Stimulated activated CD4-positive, alpha-beta T cell treated with anti-CD3 and anti-CD28 coated beads, Interleukin-15, amount 100 ng/mL, for 24 hours (primary cell): ENCODE measurements around the gene RPS27A.
"Not testable (repeated sequence)": the region's sequence is repeated elsewhere in the genome, so short reads cannot be mapped to it uniquely, and the experiment has no call there.

ENCODE experiments used
- DNase-seq: peaks from one replicate; pipeline ENCODE4 v3.0.0-alpha.2; 2020

Gene RPS27A

GRCh38 chr2:55232084-55232862 is at the start of gene RPS27A, which contains the start of gene CLHC1:
Gene RPS27A, plus strand, starts transcription at chr2:55232688. Its CDS starts 137 bp downstream, at chr2:55232825.
Gene CLHC1, minus strand, starts transcription at chr2:55232293. Its CDS starts 9,882 bp downstream, at chr2:55222411.
- DNase-seq: peak; percentile 95

- DNase-seq: not testable (repeated sequence)
Observed at GRCh38 chr2:55186837-55187236, 45.7 kb upstream of the RPS27A start.

- DNase-seq: not testable (repeated sequence)
Observed at GRCh38 chr2:55191888-55192287, 40.6 kb upstream of the RPS27A start.

DNA sequence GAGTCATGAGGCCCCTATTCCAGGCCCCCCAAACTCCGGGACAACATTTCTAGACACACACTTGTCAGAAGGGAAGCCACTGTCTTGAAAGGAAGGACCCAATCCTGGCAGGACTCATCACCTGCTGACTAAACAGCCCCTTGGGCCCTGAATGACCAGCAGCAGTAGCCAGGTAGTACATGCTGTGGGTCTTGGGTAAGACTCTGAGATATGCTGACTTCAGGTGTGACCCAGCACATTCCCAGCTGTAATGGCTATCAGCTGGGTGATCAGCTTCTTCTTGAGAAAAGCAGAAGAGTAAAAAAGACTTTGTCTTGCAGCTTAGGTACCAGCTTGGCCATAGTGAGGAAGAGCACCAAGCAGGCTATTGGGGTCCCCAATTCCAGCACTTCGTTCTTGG is 36.0 kb upstream of the RPS27A start:
- no peak for DNase-seq

DNA sequence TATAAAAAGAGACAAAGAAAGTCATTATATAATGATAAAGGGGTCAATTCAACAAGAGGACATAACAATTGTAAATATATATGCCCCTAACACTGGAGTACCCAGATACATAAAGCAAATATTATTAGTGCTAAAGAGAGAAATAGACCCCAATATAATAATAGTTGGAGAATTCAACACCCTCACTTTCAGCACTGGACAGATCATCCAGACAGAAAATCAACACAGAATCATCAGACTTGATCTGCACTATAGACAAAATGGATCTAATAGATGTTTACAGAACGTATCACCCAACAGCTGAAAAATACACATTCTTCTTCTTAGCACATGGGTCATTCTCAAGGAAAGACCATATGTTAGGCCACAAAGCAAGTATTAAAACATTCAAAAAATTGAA is 32.1 kb upstream of the RPS27A start:
- DNase-seq: no peak

DNA sequence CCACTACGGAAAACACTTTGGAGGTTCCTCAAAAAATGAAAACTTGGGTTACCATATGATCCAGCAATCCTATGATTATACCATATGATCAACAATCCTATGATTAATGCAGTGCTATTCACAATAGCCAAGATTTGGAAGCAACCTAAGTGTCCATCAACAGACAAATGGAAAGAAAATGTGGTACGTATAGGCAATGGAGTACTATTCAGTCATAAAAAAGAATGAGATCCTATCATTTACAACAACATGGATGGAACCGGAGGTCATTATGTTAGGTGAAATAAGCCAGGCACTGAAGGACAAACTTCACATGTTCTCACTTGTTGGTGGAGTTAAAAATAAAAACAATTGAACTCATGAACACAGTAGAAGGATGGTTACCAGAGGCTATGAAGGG is 28.0 kb upstream of the RPS27A start:
- DNase-seq: no peak

GRCh38 chr2:55204950-55205349 is 27.5 kb upstream of the RPS27A start:
- DNase-seq: no peak

DNA sequence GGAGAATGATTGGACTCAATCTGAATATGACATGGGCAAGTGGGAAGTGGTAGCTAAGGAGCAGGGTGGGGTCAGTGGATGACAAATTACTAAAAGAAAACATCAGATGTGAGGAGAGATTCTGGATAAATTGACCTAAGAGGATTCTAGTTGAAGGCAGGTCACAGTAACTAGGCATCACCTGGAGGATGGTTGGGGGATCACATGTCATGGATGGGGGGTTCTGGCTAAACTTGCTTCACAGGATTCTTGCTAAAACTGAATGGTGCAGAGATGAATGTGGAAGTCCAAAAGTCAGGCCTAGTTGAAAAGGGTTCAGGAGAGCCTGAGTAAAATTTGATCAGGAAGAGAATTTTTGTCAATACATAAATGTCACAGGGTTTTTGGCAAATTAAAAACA is 18.7 kb upstream of the RPS27A start:
- DNase-seq: no peak

GRCh38 chr2:55223958-55224760 is 8.3 kb upstream of the RPS27A start:
- DNase-seq: no peak

DNA sequence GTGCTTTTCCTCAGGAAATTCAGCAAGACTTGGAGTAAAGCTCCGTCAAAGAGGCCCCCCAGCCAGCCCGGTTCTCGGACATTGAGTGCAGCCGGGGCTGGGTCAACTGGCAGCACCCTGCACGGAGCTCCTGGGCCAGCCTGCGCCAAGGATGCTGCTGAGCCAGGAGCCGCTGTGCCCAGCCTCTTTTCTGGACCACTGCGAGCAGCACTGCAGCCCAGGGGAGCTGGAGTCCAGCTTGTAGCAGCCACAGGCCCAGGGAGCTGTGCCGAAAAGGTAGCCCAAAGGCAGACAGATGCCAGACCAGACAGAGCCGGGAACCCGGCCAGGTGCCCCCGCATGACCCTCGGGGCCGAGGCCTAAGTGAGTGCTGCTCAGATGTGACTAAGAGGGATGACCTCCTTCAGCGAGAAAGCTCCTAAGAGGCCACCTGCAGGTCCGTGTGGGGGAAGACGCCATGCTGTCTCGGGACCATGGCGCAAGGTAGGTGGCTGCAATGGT is 7.7 kb upstream of the RPS27A start:
- DNase-seq: no peak

- DNase-seq: no peak
Observed at GRCh38 chr2:55225481-55226020, 6.9 kb upstream of the RPS27A start.

DNA sequence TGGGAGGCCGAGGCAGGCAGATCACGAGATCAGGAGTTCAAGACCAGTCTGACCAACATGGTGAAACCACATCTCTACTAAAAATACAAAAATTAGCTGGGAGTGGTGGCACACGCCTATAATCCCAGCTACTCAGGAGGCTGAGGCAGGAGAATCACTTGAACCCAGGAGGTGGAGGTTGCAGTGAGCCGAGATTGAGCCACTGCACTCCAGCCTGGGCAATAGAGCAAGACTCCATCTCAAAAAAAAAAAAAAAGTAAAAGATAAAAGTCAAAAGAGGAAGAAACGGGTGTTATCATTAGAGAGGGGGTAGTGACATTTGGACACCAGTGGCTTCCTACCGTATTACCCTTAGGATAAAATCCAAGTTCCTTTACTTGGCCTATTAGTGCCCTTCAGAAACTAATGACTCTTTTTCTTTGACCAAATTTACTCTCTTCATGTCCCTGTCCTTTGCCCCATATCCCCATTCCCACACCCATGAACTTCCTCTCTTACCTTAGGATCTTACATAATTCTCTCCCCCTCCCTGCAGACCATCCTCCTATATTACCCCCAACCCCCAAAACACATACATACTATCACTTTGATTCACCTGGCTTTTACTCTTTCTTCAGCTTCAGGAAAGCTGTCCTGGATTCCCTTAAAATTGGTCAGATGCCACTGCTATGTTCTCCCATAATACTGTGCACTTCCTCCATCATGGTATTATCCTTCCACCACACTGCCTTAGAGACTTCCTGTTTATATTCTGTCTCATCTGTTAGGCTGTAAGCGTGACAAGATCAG is 4.9 kb upstream of the RPS27A start:
- DNase-seq: not testable (repeated sequence)

DNA sequence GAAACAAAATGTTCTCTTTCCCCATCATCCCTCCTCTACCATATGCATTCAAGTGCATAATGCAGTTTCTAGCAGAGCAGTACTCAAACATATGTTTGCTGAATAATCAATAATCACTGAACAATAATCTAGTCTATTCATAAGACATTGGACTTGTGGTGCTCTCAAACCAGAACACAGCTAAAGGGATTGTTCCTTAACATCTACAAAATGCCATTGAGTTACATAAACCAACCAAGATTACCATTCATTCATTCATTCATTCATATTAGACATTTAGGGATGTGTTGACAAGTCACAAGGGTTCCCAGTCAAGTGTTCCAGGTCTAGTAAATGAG is 4.3 kb upstream of the RPS27A start:
- no peak for DNase-seq

DNA sequence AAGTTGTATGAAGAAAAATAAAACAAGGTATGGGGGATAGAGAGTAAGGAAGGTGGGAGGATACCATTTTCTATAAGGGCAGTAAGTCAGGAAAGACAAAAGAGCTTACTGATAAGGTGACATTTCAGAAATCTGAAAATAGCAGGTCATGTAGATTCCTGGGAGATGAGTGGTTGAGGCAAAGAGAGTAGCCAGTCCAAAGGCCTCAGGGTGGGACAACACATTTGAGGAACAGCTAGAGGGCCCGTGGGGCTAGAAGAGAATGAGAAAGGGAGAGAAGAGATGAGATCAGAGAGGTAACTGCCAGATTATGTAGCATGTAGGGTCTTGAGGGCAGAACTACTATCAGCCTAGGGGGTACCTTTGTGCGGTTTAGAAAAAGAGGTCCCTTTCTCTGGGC is 3.3 kb upstream of the RPS27A start:
- DNase-seq: no peak

DNA sequence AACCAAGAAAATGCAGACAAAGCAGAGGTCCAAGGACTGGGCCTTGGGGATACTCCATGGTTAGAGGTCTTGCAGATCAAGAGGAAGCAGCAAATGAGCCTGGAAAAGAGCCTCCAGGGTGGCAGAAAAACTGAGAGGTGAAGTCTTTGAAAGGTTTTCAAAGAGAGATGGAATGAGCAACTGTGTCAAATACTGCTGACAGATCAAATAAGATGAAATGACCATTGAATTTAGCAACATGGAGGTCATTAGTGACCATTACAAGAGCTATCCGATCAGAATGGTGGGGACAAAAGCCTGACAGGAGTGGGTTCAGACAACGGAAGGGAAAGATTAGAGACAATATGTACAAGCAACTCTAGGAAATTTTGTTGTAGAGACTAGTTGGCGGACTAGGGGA is 1.9 kb upstream of the RPS27A start:
- no peak for DNase-seq

GRCh38 chr2:55231546-55232083 is 873 bp upstream of the RPS27A start:
- DNase-seq: no peak

GRCh38 chr2:55232863-55233657 is 572 bp downstream of the RPS27A start:
- peak; percentile 53 for DNase-seq

- DNase-seq: no peak
Observed at GRCh38 chr2:55233658-55233940, 1.1 kb downstream of the RPS27A start.

DNA sequence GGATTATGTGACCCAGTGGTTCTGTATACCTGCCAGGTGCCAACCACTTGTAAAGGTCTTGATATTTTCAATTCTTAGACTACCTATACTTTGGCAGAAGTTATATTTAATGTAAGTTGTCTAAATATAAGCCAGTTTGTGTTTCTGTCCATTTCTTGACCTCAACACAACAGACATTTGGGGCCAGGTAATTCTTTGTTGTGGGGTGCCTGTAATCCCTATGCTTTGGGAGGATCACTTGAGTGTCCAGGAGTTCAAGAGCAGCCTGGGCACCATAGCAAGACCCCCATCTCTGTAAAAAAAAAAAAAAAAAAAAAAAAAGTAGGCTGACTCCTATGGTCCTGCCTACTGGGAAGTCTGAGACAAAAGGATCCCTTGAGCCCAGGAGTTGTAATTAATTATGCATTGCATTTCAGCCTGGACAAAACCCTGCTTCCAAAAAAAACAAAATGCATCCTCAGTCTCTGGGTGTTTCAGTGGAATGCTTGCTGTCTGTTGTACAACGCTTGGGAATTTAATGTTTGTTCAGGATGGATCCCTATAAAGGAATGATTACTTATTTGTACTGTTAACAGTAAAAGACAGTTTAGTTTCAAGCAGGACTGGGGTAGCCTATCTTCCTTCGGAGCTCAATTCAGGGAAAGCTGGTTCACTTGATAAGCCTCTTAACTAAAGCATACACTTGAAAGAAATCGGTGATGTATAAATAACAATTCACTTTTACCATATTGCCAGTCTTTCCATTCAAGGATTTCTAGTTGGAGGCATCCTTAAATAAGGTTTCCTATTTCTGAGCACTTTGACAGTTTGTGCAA is 3.4 kb downstream of the RPS27A start:
- no peak for DNase-seq

- no peak for DNase-seq
Observed at GRCh38 chr2:55236992-55237543, 4.6 kb downstream of the RPS27A start.
